A549 (cell line): Measurements from ENCODE around the gene GLB1L3. TPM values are rescaled to one million over a fixed set of nuclear protein-coding genes. Genes with fewer than 3 reads are reported as not detected.
"Not testable (repeated sequence)": the region's sequence is repeated elsewhere in the genome, so short reads cannot be mapped to it uniquely, and the experiment has no call there.

ENCODE experiments used
- ATAC-seq, 2 experiments: fragments of 200-7000 bp in 1 of 2; fragments of >200 bp in 1 of 2; cut with Nextera tagmentation in 1 of 2; cut with Tn5 transposase in 1 of 2; 3 replicates each; pipeline versions ENCODE4 v1.8.0 to v1.9.1; 2018 to 2020; ENCODE audit warnings: mild to moderate bottlenecking in 1 of 2, moderate library complexity in 1 of 2
- CTCF ChIA-PET: fragments of 300-600 bp; sonication (Branson Sonifier 250); formaldehyde crosslinking; extraction: SDS; loops from one replicate; lab custom pipeline; 2021; ENCODE audit warnings: antibody characterized with exemption, inconsistent platforms; lab: Yijun Ruan, JAX
- POLR2A ChIA-PET: fragments of 350-600 bp; formaldehyde crosslinking; extraction: SDS; loops from one replicate; lab custom pipeline; 2021; ENCODE audit warnings: antibody characterized with exemption, inconsistent platforms; lab: Yijun Ruan, JAX
- DNase-seq, 2 experiments: peaks; one replicate each; pipeline versions ENCODE4 v3.0.0 to v3.0.0-alpha.2; 2011 to 2016; ENCODE audit warnings: low read depth in 1 of 2, low spot score in 1 of 2
- FAIRE-seq: peaks from 2 replicates; lab custom pipeline; 2011; peaks lifted over from hg19 to GRCh38; lab: Jason Lieb, UNC
- H3K27ac ChIP-seq, 2 experiments: fragments of >200 bp; sonication (Bioruptor Twin); formaldehyde crosslinking; 3 replicates each; pipeline ENCODE4 v1.5.1; 2016 to 2017
- H3K4me1 ChIP-seq: fragments of >200 bp; sonication (Bioruptor Twin); formaldehyde crosslinking; 3 replicates; pipeline ENCODE4 v1.6.1; 2016
- H3K4me2 ChIP-seq: fragments of >200 bp; sonication (Bioruptor Twin); formaldehyde crosslinking; 3 replicates; pipeline ENCODE4 v1.6.1; 2016
- H3K4me3 ChIP-seq: fragments of >200 bp; sonication (Bioruptor Twin); formaldehyde crosslinking; 3 replicates; pipeline ENCODE4 v1.5.1; 2016
- H3K9me3 ChIP-seq: fragments of >200 bp; sonication (Bioruptor Twin); formaldehyde crosslinking; 3 replicates; pipeline ENCODE4 v1.6.1; 2016
- BCL3 ChIP-seq: fragments of >200 bp; sonication (Bioruptor Twin); formaldehyde crosslinking; IDR thresholded peaks from 3 replicates; pipeline ENCODE4 v1.6.1; 2016
- CBX2 ChIP-seq: fragments of 200-600 bp; sonication (generic); IDR thresholded peaks from 2 replicates; pipeline ENCODE4 v1.6.1; 2016; ENCODE audit warnings: low read depth, mild to moderate bottlenecking, borderline replicate concordance
- CHD2 ChIP-seq: fragments of 150-350 bp; IDR thresholded peaks from 2 replicates; pipeline ENCODE4 v1.6.1; 2014; ENCODE audit warnings: low read length; ENCODE audit not compliant: partially characterized antibody
- CTCF ChIP-seq: fragments of >200 bp; sonication (Bioruptor Twin); formaldehyde crosslinking; IDR thresholded peaks from 3 replicates; pipeline ENCODE4 v1.5.1; 2016
- EHF ChIP-seq: fragments of 250-450 bp; sonication (Bioruptor Pico); IDR thresholded peaks from 2 replicates; pipeline ENCODE4 v1.5.0; 2020; ENCODE audit warnings: mild to moderate bottlenecking
- EHMT2 ChIP-seq: fragments of 200-600 bp; sonication (generic); IDR thresholded peaks from 2 replicates; pipeline ENCODE4 v1.6.1; 2016; ENCODE audit warnings: antibody characterized with exemption, low read depth, mild to moderate bottlenecking, moderate library complexity
- FOSB ChIP-seq: fragments of 250-450 bp; sonication (Bioruptor Pico); IDR thresholded peaks from 2 replicates; pipeline ENCODE4 v1.5.0; 2020; ENCODE audit warnings: mild to moderate bottlenecking, moderate library complexity
- FOSL2 ChIP-seq, 2 experiments: fragments of 450-650 bp in 1 of 2; fragments of >200 bp in 1 of 2; sonication (Bioruptor Twin) in 1 of 2; formaldehyde crosslinking; IDR thresholded peaks; 2 replicates each; pipeline versions ENCODE4 v1.5.0 to v1.6.1; 2016 to 2020; ENCODE audit warnings: mild to moderate bottlenecking in 1 of 2, moderate library complexity in 1 of 2
- HDAC2 ChIP-seq: fragments of 200-600 bp; sonication (generic); IDR thresholded peaks from 2 replicates; pipeline ENCODE4 v1.6.1; 2016
- HMGXB4 ChIP-seq: fragments of 250-450 bp; sonication (Bioruptor Pico); IDR thresholded peaks from 2 replicates; pipeline ENCODE4 v1.5.0; 2021; ENCODE audit warnings: mild to moderate bottlenecking, moderate library complexity, borderline replicate concordance
- MYC ChIP-seq: IDR thresholded peaks from 2 replicates; pipeline ENCODE4 v1.6.1; 2012; ENCODE audit warnings: mild to moderate bottlenecking, inconsistent platforms, low read length, improper control_type of control experiment, borderline replicate concordance
- POLR2AphosphoS2 ChIP-seq: conservative IDR thresholded peaks from 2 replicates; pipeline ENCODE4 v1.6.1; 2012; ENCODE audit warnings: low read length, improper control_type of control experiment, inconsistent platforms
- RARB ChIP-seq: fragments of 250-450 bp; sonication (Bioruptor Pico); IDR thresholded peaks from 2 replicates; pipeline ENCODE4 v1.8.0; 2021; ENCODE audit warnings: mild to moderate bottlenecking, moderate library complexity
- REST ChIP-seq: fragments of 200-600 bp; sonication (generic); IDR thresholded peaks from 2 replicates; pipeline ENCODE4 v1.6.1; 2016; ENCODE audit warnings: antibody characterized with exemption, mild to moderate bottlenecking, moderate library complexity
- RNF2 ChIP-seq: fragments of 200-600 bp; sonication (generic); IDR thresholded peaks from 2 replicates; pipeline ENCODE4 v1.6.1; 2016; ENCODE audit warnings: low read depth, mild to moderate bottlenecking, antibody characterized with exemption, moderate library complexity, borderline replicate concordance
- ZC3H11A ChIP-seq: fragments of 450-650 bp; IDR thresholded peaks from 2 replicates; pipeline ENCODE4 v1.6.1; 2014; ENCODE audit warnings: antibody characterized with exemption, mild to moderate bottlenecking
- WGBS: methylation state at CpG from one replicate; pipeline ENCODE4 v1.1.6; 2017; ENCODE audit errors: missing lambda C conversion rate; 5-methylcytosine and 5-hydroxymethylcytosine counted together
- polyA plus RNA-seq, 4 experiments: library from polyadenylated mRNA; depleted of rRNA in 3 of 4; stranded (reverse); fragments of >200 nt; fragmentation: RNase III in 1 of 4; extraction: RNeasy Plus Mini Kit Qiagen cat#74134 plus additional on column Dnase treatment in 1 of 4; gene quantifications; 2 replicates in 3 of 4; 3 replicates in 1 of 4; pipeline ENCODE4 v1.2.3, GENCODE V29; 2011 to 2017

GLB1L3 gene
- polyA plus RNA-seq, 2 of the 4 experiments (the other 2 are of a cell fraction), result not detected

GRCh38 chr11:134321373-134321772 is 45.2 kb downstream of the GLB1L3 start:
- H3K4me1 ChIP-seq, H3K4me3 ChIP-seq, H3K4me2 ChIP-seq, DNase-seq, H3K27ac ChIP-seq, H3K9me3 ChIP-seq, FAIRE-seq, ATAC-seq, POLR2A ChIA-PET: not testable (repeated sequence)
- WGBS, result 4% methylated on average over 2 of the region's 2 CpGs
- CTCF ChIA-PET, result interaction anchor here (0.6 kb wide), 1 partner anchor 366 kb away, joined by 3 read pairs; no protein-coding TSS in a partner anchor

GRCh38 chr11:134322553-134322952 is 46.4 kb downstream of the GLB1L3 start:
- TF ChIP-seq CBX2 (no peak), CTCF (no peak), POLR2AphosphoS2 (no peak), FOSB (no peak), EHF (CRISPR knock-in tag) (no peak), HDAC2 (no peak), REST (no peak), RNF2 (no peak), MYC (no peak), FOSL2 (IDR thresholded peaks at IDR 0.05) (no peak), FOSL2 (CRISPR knock-in tag; IDR thresholded peaks at IDR 0.05) (no peak), BCL3 (no peak), HMGXB4 (CRISPR knock-in tag) (no peak), EHMT2 (no peak), RARB (CRISPR knock-in tag) (no peak), ZC3H11A (no peak), CHD2 (no peak)
- no peak overlapping the region for H3K4me3 ChIP-seq
- FAIRE-seq (no peak), DNase-seq (no peak), ATAC-seq (no peak)
- H3K9me3 ChIP-seq, result no peaks in the 10 kb centered on the region; the same call in 2 of the 3 replicates
- ChIA-PET POLR2A (no interaction called here), CTCF (no interaction called here)
- H3K4me1 ChIP-seq, result no peaks in the 10 kb centered on the region
- WGBS, result 7% methylated on average over 4 of the region's 4 CpGs
- no peak overlapping the region for H3K4me2 ChIP-seq
- H3K27ac ChIP-seq, result no peak overlapping the region
